HepG2 (cell line): ENCODE data around the gene FBXO24. TPM values are rescaled to one million over a fixed set of nuclear protein-coding genes. Genes with fewer than 3 reads are reported as not detected.

ENCODE experiments used
- ATF6 ChIP-seq: sonication (generic); formaldehyde crosslinking; conservative IDR thresholded peaks from 2 replicates; pipeline ENCODE4 v1.4.0; 2020; ENCODE audit warnings: missing genetic modification reagents
- CSRNP2 ChIP-seq: sonication (generic); formaldehyde crosslinking; conservative IDR thresholded peaks from 2 replicates; pipeline ENCODE4 v1.8.0; 2022; ENCODE audit warnings: low read depth, missing genetic modification reagents
- KDM5A ChIP-seq: fragments of 200-600 bp; sonication (generic); IDR thresholded peaks from 2 replicates; pipeline ENCODE4 v1.7.0; 2018; ENCODE audit warnings: antibody characterized with exemption, mild to moderate bottlenecking, low read length, borderline replicate concordance
- PCBP1 ChIP-seq: fragments of 200-400 bp; formaldehyde crosslinking; IDR thresholded peaks from 2 replicates; pipeline ENCODE4 v1.6.1; 2017; ENCODE audit warnings: mild to moderate bottlenecking, low read depth, low read length, borderline replicate concordance
- POGK ChIP-seq: sonication (generic); formaldehyde crosslinking; conservative IDR thresholded peaks from 2 replicates; pipeline ENCODE4 v1.8.0; 2022; ENCODE audit warnings: mild to moderate bottlenecking, moderate library complexity, missing genetic modification reagents
- SRSF9 ChIP-seq: fragments of 200-400 bp; formaldehyde crosslinking; IDR thresholded peaks from 2 replicates; pipeline ENCODE4 v1.6.1; 2018; ENCODE audit warnings: borderline replicate concordance, mild to moderate bottlenecking, low read depth, low read length; ENCODE audit not compliant: insufficient read depth, poor library complexity, severe bottlenecking
- TCF7 ChIP-seq: sonication (generic); IDR thresholded peaks from 2 replicates; pipeline ENCODE4 v1.6.1; 2016; ENCODE audit warnings: antibody characterized with exemption, low read depth
- ZNF317 ChIP-seq: sonication (generic); formaldehyde crosslinking; IDR thresholded peaks from 2 replicates; pipeline ENCODE4 v1.5.0; 2020; ENCODE audit warnings: mild to moderate bottlenecking, missing genetic modification reagents
- ZNF318 ChIP-seq: sonication (generic); formaldehyde crosslinking; IDR thresholded peaks from 2 replicates; pipeline ENCODE4 v1.4.0; 2020; ENCODE audit warnings: mild to moderate bottlenecking, missing genetic modification reagents
- ZNF556 ChIP-seq: sonication (generic); formaldehyde crosslinking; IDR thresholded peaks from 2 replicates; pipeline ENCODE4 v1.4.0; 2020; ENCODE audit warnings: mild to moderate bottlenecking, missing genetic modification reagents, borderline replicate concordance
- ZNF639 ChIP-seq: conservative IDR thresholded peaks from 2 replicates; pipeline ENCODE4 v1.6.1; 2018; ENCODE audit warnings: missing genetic modification reagents
- ZNF780A ChIP-seq: sonication (generic); formaldehyde crosslinking; IDR thresholded peaks from 2 replicates; pipeline ENCODE4 v1.8.0; 2022; ENCODE audit warnings: mild to moderate bottlenecking, missing genetic modification reagents, moderate library complexity
- polyA plus RNA-seq, 8 experiments: library from polyadenylated mRNA; depleted of rRNA in 3 of 8; stranded (reverse) in 7 of 8; unstranded in 1 of 8; fragments of >200 nt; fragmentation: Illumina TruSeq in 4 of 8; extraction: Trizol in 4 of 8; gene quantifications; 2 replicates each; pipeline versions ENCODE4 v1.2.1 to v1.2.3, GENCODE V29; 2011 to 2016; ENCODE audit warnings: low read depth in 4 of 8, missing spikeins in 1 of 8, mixed read lengths in 1 of 8; ENCODE audit not compliant: insufficient read depth in 1 of 8
- total RNA-seq, 5 experiments: library from RNA; depleted of rRNA; stranded (reverse); fragments of >200 nt; fragmentation: Illumina TruSeq; extraction: Trizol; gene quantifications; 2 replicates each; pipeline ENCODE4 v1.2.3, GENCODE V29; 2016; ENCODE audit warnings: low read depth in 1 of 5

The FBXO24 gene
- total and polyA plus RNA-seq, 2 of the 13 experiments (the other 11 are each of a cell fraction or from before 2014, with no cell fraction given) = 0.20 to 0.55 TPM

GRCh38 chr7:100611983-100612729 is 26.0 kb downstream of the FBXO24 start, which contains the start of gene MOSPD3 (continued):
- TF ChIP-seq ZNF639 (no peak), ZNF317 (CRISPR knock-in tag) (no peak), ZNF780A (CRISPR knock-in tag) (no peak), KDM5A (peak; percentile 73; the same call in 1 of the 2 replicates), POGK (CRISPR knock-in tag) (peak; percentile 60; the same call in 1 of the 2 replicates), CSRNP2 (CRISPR knock-in tag) (no peak), ATF6 (no peak), PCBP1 (no peak), ZNF556 (CRISPR knock-in tag) (no peak), SRSF9 (no peak), ZNF318 (CRISPR knock-in tag) (no peak), TCF7 (no peak)
